ENCODE results near the gene ZCCHC7. TPM values are rescaled to one million over a fixed set of nuclear protein-coding genes. Genes with fewer than 3 reads are reported as not detected.

The ZCCHC7 gene
- total and polyA plus RNA-seq, 2 of the 8 experiments (the other 6 are each of a cell fraction or from before 2014, with no cell fraction given) = 12.2 to 27.5 TPM

DNA sequence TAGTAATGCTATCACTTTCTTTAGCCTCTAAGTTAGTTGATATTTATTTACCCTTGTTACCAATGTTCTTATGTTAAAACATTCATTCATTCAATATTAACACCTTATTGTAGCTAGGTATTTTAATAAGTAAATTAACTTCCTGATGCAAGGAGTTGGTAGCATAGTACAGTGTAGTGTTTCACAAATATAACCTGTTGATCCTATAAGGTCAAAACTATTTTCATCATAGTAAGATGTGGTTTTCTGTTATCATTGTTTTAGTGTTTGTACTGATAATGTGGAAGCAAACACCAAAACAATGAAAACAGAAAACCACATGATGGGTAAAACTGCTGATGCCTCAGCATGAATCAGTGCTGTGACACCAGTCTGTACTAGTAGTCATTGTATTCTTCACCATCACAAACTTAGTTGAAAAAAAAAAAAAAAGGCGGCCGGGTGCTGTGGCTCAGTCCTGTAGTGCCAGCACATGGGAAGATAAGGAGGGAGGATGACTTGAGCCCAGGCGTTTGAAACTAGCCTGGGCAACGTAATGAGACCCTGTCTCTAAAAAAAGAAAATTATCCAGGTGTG lies 36.5 kb downstream of the ZCCHC7 start (continued):
- TF ChIP-seq CEBPB (IDR thresholded peaks at IDR 0.05; ENCODE audit: low read depth, low read length) = no peak
